MCF 10A (cell line): ENCODE data around the gene OBSL1. TPM values are rescaled to one million over a fixed set of nuclear protein-coding genes. Genes with fewer than 3 reads are reported as not detected.

Experiments used
- BruUV-seq: library from RNA; stranded (reverse); fragments of 400-500 nt; replicated peaks from 2 replicates; lab custom pipeline; 2021; lab: Mats Ljungman, UMichigan
- CTCF ChIA-PET: fragments of 300-600 bp; sonication (Branson Sonifier 250); formaldehyde crosslinking; extraction: SDS; loops from one replicate; lab custom pipeline; 2021; ENCODE audit warnings: antibody characterized with exemption, inconsistent platforms; lab: Yijun Ruan, JAX
- POLR2A ChIA-PET: fragments of 300-600, 350-650 bp; sonication (Branson Sonifier 250); formaldehyde crosslinking; extraction: SDS; loops from one replicate; lab custom pipeline; 2020; ENCODE audit warnings: antibody characterized with exemption, inconsistent platforms; lab: Yijun Ruan, JAX
- DNase-seq: peaks from one replicate; pipeline ENCODE4 v3.0.0-alpha.2; 2018; ENCODE audit not compliant: unreplicated experiment
- H3K27ac Mint-ChIP-seq: one replicate; pipeline ENCODE4 v1.8.0; 2022; ENCODE audit warnings: mild to moderate bottlenecking, low read depth, mixed read lengths; ENCODE audit not compliant: unreplicated experiment
- H3K27me3 Mint-ChIP-seq: one replicate; pipeline ENCODE4 v1.8.0; 2022; ENCODE audit warnings: mixed read lengths; ENCODE audit not compliant: insufficient read depth, unreplicated experiment
- H3K36me3 Mint-ChIP-seq: one replicate; pipeline ENCODE4 v1.8.0; 2022; ENCODE audit warnings: mild to moderate bottlenecking, moderate library complexity, mixed read lengths; ENCODE audit not compliant: insufficient read depth, unreplicated experiment
- H3K4me1 Mint-ChIP-seq: one replicate; pipeline ENCODE4 v1.8.0; 2022; ENCODE audit warnings: mixed read lengths; ENCODE audit not compliant: insufficient read depth, unreplicated experiment
- H3K4me3 Mint-ChIP-seq: one replicate; pipeline ENCODE4 v1.8.0; 2022; ENCODE audit warnings: mild to moderate bottlenecking, moderate library complexity, mixed read lengths; ENCODE audit not compliant: unreplicated experiment
- H3K9me3 Mint-ChIP-seq: one replicate; pipeline ENCODE4 v1.8.0; 2022; ENCODE audit warnings: mixed read lengths; ENCODE audit not compliant: unreplicated experiment
- intact Hi-C: fragments of 100-400 bp; cut with micrococcal nuclease; formaldehyde crosslinking; loops from 2 replicates; pipeline ENCODE4 v1.14.1; 2022
- total RNA-seq: library from RNA; stranded (reverse); gene quantifications from 2 replicates; pipeline ENCODE4 v1.2.3, GENCODE V29; 2022
- TF ChIP-seq, protein P1 (sequence below): fragments of 200-600 bp; IDR thresholded peaks from one replicate; pipeline ENCODE4 v1.8.0; 2022; ENCODE audit warnings: antibody characterized with exemption, mild to moderate bottlenecking; ENCODE audit not compliant: unreplicated experiment

OBSL1 gene
- total RNA-seq, 1 experiment from 2014 or later: 29.0 TPM

- ChIA-PET CTCF (interaction anchor here (0.6 to 4.6 kb wide), 29 partner anchors 8 to 850 kb away, joined by 3 to 23 read pairs (median 8); partner anchors contain the start of genes CHPF, INHA, OBSL1 and TMEM198), POLR2A (interaction anchor here (0.8 to 1.9 kb wide), 3 partner anchors 8 to 37 kb away, joined by 3 to 6 read pairs (median 3); partner anchors contain the start of genes CHPF, STK11IP and TMEM198)
- intact Hi-C loops: no loop called here
- no TSS peak for BruUV-seq
- Mint-ChIP-seq H3K4me3 (no peak overlapping the region), H3K4me1 (no peaks in the 10 kb centered on the region), H3K9me3 (no peaks in the 10 kb centered on the region), H3K27ac (no peak overlapping the region), H3K36me3 (peaks cover 4% of the 10 kb centered on the region), H3K27me3 (no peaks in the 10 kb centered on the region)
- TF ChIP-seq, protein P1, sequence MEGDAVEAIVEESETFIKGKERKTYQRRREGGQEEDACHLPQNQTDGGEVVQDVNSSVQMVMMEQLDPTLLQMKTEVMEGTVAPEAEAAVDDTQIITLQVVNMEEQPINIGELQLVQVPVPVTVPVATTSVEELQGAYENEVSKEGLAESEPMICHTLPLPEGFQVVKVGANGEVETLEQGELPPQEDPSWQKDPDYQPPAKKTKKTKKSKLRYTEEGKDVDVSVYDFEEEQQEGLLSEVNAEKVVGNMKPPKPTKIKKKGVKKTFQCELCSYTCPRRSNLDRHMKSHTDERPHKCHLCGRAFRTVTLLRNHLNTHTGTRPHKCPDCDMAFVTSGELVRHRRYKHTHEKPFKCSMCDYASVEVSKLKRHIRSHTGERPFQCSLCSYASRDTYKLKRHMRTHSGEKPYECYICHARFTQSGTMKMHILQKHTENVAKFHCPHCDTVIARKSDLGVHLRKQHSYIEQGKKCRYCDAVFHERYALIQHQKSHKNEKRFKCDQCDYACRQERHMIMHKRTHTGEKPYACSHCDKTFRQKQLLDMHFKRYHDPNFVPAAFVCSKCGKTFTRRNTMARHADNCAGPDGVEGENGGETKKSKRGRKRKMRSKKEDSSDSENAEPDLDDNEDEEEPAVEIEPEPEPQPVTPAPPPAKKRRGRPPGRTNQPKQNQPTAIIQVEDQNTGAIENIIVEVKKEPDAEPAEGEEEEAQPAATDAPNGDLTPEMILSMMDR: no peak
- DNase-seq: no peak
Measured at GRCh38 chr2:219560893-219561178, 10.5 kb downstream of the OBSL1 start.

DNA sequence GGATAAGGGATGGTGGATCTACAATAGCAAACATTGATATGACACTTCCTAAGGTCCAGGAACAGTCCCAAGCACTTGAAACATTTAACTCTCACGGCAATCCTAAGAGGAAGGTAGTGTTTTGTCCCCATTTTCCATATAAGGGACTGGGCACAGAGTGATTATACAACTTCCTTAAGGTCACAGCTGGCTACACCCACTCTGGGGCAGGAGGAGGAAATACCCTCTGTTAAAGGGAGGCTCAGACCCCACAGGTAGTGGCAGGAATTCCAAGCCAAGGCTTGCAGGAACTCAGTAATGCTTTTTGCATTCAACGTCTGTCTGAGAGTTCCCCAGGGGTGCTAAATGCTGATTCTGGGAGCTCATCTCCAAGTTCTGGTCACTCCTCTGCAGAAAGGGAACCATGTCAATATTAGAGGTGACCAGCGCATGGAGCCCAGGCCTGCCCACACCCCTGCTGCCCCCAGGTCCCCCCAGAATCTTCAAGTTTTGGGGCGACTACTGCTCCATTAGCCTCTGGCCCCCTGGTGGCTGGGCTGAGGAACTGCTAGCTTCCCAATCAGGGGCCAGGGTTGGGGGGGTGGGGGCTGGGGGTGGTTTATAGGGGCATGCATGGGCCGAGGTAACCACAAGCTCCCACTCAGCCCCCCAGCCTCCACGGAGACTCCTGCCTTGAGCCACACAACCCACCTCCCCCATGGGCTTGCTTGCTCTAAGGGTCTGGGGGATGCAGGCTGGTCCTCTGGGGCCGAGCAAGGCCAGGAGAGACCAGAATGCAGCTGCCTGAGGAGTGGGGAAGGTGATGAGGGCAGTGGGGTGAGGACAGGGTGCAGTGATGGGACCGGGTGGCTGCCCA is 11.1 kb downstream of the OBSL1 start:
- no peak for DNase-seq
- CTCF ChIA-PET: interaction anchor here (0.6 to 4.6 kb wide), 39 partner anchors 8 to 850 kb away, joined by 3 to 23 read pairs (median 5); partner anchors contain the start of genes CHPF, INHA, OBSL1 and STK11IP
- intact Hi-C loops: no loop called here
- no TSS peak for BruUV-seq
- H3K9me3 Mint-ChIP-seq: no peaks in the 10 kb centered on the region
- peaks cover 4% of the 10 kb centered on the region for H3K36me3 Mint-ChIP-seq
- POLR2A ChIA-PET: interaction anchor here (0.8 to 1.9 kb wide), 3 partner anchors 8 to 37 kb away, joined by 3 to 6 read pairs (median 3); partner anchors contain the start of genes CHPF, STK11IP and TMEM198
- no peaks in the 10 kb centered on the region for H3K4me1 Mint-ChIP-seq
- H3K4me3 Mint-ChIP-seq: no peak overlapping the region
- TF ChIP-seq, protein P1: peak; percentile 80
- H3K27ac Mint-ChIP-seq: no peak overlapping the region
- no peaks in the 10 kb centered on the region for H3K27me3 Mint-ChIP-seq

DNA sequence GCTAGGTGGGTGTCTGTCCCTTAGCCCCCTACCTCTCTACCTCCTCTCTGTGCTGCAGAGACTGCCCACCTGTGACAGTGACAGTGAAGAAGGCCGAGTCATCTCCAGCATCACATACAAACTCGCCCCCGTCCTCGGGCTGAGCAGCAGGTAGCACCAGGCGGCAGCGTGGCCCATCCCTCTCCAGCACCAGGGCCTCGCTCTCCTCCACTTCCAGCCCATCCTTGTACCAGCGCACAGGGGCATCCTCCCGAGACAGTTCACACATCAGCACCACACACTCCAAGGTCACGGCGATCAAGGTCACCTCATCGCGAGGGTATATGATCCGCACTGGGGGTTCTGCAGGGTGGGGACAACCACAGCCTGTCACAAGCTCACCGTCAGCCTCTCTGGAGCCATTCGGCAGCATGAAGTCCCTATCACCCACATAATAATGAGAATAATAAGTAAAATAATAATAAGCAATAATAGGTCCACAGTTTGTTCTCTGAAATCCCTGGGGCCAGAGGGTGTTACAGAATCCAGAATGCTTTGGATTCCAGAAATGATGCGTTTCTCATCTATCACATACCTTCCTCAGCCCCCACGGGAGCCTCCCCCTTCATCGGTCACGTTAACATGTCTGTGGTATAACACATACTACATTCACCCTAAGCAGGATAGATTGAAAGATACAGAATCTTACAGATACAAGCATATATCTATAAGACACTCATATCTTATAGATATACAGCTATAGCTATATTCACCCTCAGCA is 12.0 kb downstream of the OBSL1 start:
- Mint-ChIP-seq H3K4me1 (no peaks in the 10 kb centered on the region), H3K27me3 (no peaks in the 10 kb centered on the region), H3K9me3 (no peaks in the 10 kb centered on the region), H3K27ac (no peak overlapping the region), H3K36me3 (peaks cover 4% of the 10 kb centered on the region), H3K4me3 (no peak overlapping the region)
- CTCF ChIA-PET: interaction anchor here (0.6 to 4.6 kb wide), 32 partner anchors 8 to 1094 kb away, joined by 3 to 23 read pairs (median 6); partner anchors contain the start of genes CHPF, INHA, OBSL1 and STK11IP
- intact Hi-C loops: no loop called here
- TF ChIP-seq, protein P1: no peak
- POLR2A ChIA-PET: no interaction called here
- DNase-seq: no peak
- no TSS peak for BruUV-seq
